HCT116 (cell line): ENCODE results near the gene RMI2. TPM values are rescaled to one million over a fixed set of nuclear protein-coding genes. Genes with fewer than 3 reads are reported as not detected.
A peak's percentile ranks its signal among the peaks of the same experiment; 100 is the strongest.

Experiments used
- ATAC-seq: fragments of 200-7000 bp; cut with Tn5 transposase; 2 replicates; pipeline ENCODE4 v1.9.1; 2020; ENCODE audit warnings: mild to moderate bottlenecking, moderate library complexity
- BruUV-seq: library from RNA; stranded (reverse); fragments of 400-500 nt; replicated peaks from 2 replicates; lab custom pipeline; 2021; lab: Mats Ljungman, UMichigan
- CTCF ChIA-PET: fragments of 300-600 bp; sonication (Branson Sonifier 250); formaldehyde crosslinking; loops from one replicate; lab custom pipeline; 2021; ENCODE audit warnings: antibody characterized with exemption; lab: Charles Lee
- POLR2A ChIA-PET: fragments of 300-600, 350-600 bp; sonication (Branson Sonifier 250); formaldehyde crosslinking; loops from one replicate; lab custom pipeline; 2021; ENCODE audit warnings: antibody characterized with exemption; lab: Charles Lee
- RAD21 ChIA-PET, 2 experiments: fragments of 300-600 bp; sonication (Branson Sonifier 250); formaldehyde crosslinking; loops; one replicate each; lab custom pipeline; 2023; ENCODE audit warnings: low total read pairs in 2 of 2; ENCODE audit not compliant: uncharacterized antibody in 2 of 2, unreplicated experiment in 2 of 2, low non-redundant PET in 1 of 2; lab: Charles Lee
- DNase-seq: peaks from one replicate; pipeline ENCODE4 v3.0.0-alpha.2; 2010; ENCODE audit warnings: low read depth, low spot score
- H2AFZ ChIP-seq: fragments of 200-600 bp; shearing (Covaris generic), sonication (generic); 2 replicates; pipeline ENCODE4 v1.6.1; 2017; ENCODE audit warnings: low read depth, mixed run types, mixed read lengths, antibody characterized with exemption, low read length; ENCODE audit not compliant: poor library complexity, severe bottlenecking
- H3K27ac ChIP-seq: 2 replicates; pipeline ENCODE4 v1.5.1; 2012; ENCODE audit warnings: low read depth, low read length
- H3K27me3 ChIP-seq: fragments of 200-600 bp; sonication (generic); 2 replicates; pipeline ENCODE4 v1.6.1; 2016; ENCODE audit warnings: mixed run types, low read length, mixed read lengths; ENCODE audit not compliant: insufficient read depth
- H3K36me3 ChIP-seq, 2 experiments: fragments of 200-500 bp in 1 of 2; fragments of 200-600 bp in 1 of 2; sonication (Bioruptor generic) in 1 of 2; sonication (generic) in 1 of 2; 2 replicates each; pipeline versions ENCODE4 v1.5.1 to v1.6.1; 2014 to 2016; ENCODE audit warnings: low read length in 2 of 2, inconsistent platforms in 1 of 2, mixed read lengths in 1 of 2, mixed run types in 1 of 2; ENCODE audit not compliant: insufficient read depth in 2 of 2, control insufficient read depth in 1 of 2
- H3K4me1 ChIP-seq, 2 experiments: fragments of 200-600 bp in 1 of 2; sonication (generic) in 1 of 2; 2 replicates each; pipeline versions ENCODE4 v1.5.1 to v1.6.1; 2012 to 2017; ENCODE audit warnings: low read length in 2 of 2, inconsistent platforms in 1 of 2, mild to moderate bottlenecking in 1 of 2, mixed read lengths in 1 of 2, mixed run types in 1 of 2, moderate library complexity in 1 of 2; ENCODE audit not compliant: insufficient read depth in 2 of 2, control insufficient read depth in 1 of 2
- H3K4me2 ChIP-seq: fragments of 200-600 bp; sonication (generic); 2 replicates; pipeline ENCODE4 v1.6.1; 2017; ENCODE audit warnings: mixed run types, low read length, mixed read lengths
- H3K4me3 ChIP-seq, 2 experiments: fragments of 200-600 bp in 1 of 2; sonication (generic) in 1 of 2; replicated peaks in 1 of 2; 2 replicates each; pipeline ENCODE4 v1.5.1; 2011 to 2016; ENCODE audit warnings: low read length in 2 of 2, control low read depth in 1 of 2, low read depth in 1 of 2, mild to moderate bottlenecking in 1 of 2, mixed read lengths in 1 of 2, mixed run types in 1 of 2
- H3K79me2 ChIP-seq: fragments of 200-600 bp; sonication (generic); 2 replicates; pipeline ENCODE4 v1.6.1; 2017; ENCODE audit warnings: mild to moderate bottlenecking, mixed run types, low read length, moderate library complexity, mixed read lengths; ENCODE audit not compliant: insufficient read depth
- H3K9ac ChIP-seq: fragments of 200-600 bp; sonication (generic); 2 replicates; pipeline ENCODE4 v1.6.1; 2016; ENCODE audit warnings: low read length, mixed read lengths
- H3K9me2 ChIP-seq: fragments of 200-600 bp; sonication (generic), shearing (Covaris generic); 2 replicates; pipeline ENCODE4 v1.6.1; 2017; ENCODE audit warnings: mixed run types, mild to moderate bottlenecking, moderate library complexity; ENCODE audit not compliant: insufficient read depth
- H3K9me3 ChIP-seq, 2 experiments: fragments of 200-500 bp in 1 of 2; fragments of 200-600 bp in 1 of 2; sonication (Bioruptor generic) in 1 of 2; sonication (generic) in 1 of 2; 2 replicates each; pipeline ENCODE4 v1.6.1; 2014 to 2017; ENCODE audit warnings: low read length in 2 of 2, mixed read lengths in 2 of 2, inconsistent platforms in 1 of 2, low read depth in 1 of 2, mild to moderate bottlenecking in 1 of 2, mixed run types in 1 of 2, moderate library complexity in 1 of 2; ENCODE audit not compliant: control insufficient read depth in 1 of 2, insufficient read depth in 1 of 2
- H4K20me1 ChIP-seq: fragments of 200-600 bp; sonication (generic), shearing (Covaris generic); 2 replicates; pipeline ENCODE4 v1.6.1; 2017; ENCODE audit warnings: mixed run types, mild to moderate bottlenecking, moderate library complexity; ENCODE audit not compliant: insufficient read depth
- CBX3 ChIP-seq: IDR thresholded peaks from 2 replicates; pipeline ENCODE4 v1.6.1; 2012; ENCODE audit warnings: low read depth
- CTCF ChIP-seq, 3 experiments: fragments of 200-600 bp in 1 of 3; sonication (generic) in 1 of 3; IDR thresholded peaks in 2 of 3; conservative IDR thresholded peaks in 1 of 3; 2 replicates each; pipeline ENCODE4 v1.5.1; 2012 to 2017; ENCODE audit warnings: low read depth in 2 of 3, low read length in 2 of 3, antibody characterized with exemption in 1 of 3, borderline replicate concordance in 1 of 3, control low read depth in 1 of 3, mild to moderate bottlenecking in 1 of 3, mixed read lengths in 1 of 3, mixed run types in 1 of 3, moderate library complexity in 1 of 3; ENCODE audit not compliant: insufficient read depth in 1 of 3
- EGR1 ChIP-seq: IDR thresholded peaks from 2 replicates; pipeline ENCODE4 v1.6.1; 2012; ENCODE audit warnings: low read depth
- ELF1 ChIP-seq: IDR thresholded peaks from 2 replicates; pipeline ENCODE4 v1.6.1; 2012; ENCODE audit warnings: low read depth, borderline replicate concordance
- EZH2 ChIP-seq: fragments of 200-600 bp; sonication (generic); IDR thresholded peaks from 2 replicates; pipeline ENCODE4 v1.6.1; 2017; ENCODE audit warnings: antibody characterized with exemption, mixed run types
- FOSL1 ChIP-seq: IDR thresholded peaks from 2 replicates; pipeline ENCODE4 v1.6.1; 2012; ENCODE audit warnings: low read depth
- JUND ChIP-seq: IDR thresholded peaks from 2 replicates; pipeline ENCODE4 v1.6.1; 2012
- POLR2A ChIP-seq: IDR thresholded peaks from 2 replicates; pipeline ENCODE4 v1.7.0; 2011; ENCODE audit warnings: borderline replicate concordance; ENCODE audit not compliant: insufficient read depth, insufficient read length; ENCODE audit errors: extremely low read depth
- POLR2AphosphoS5 ChIP-seq: IDR thresholded peaks from 2 replicates; pipeline ENCODE4 v1.6.1; 2011; ENCODE audit warnings: mild to moderate bottlenecking, low read depth, low read length, moderate library complexity
- REST ChIP-seq: IDR thresholded peaks from 2 replicates; pipeline ENCODE4 v1.6.1; 2012; ENCODE audit warnings: low read depth
- SRF ChIP-seq: IDR thresholded peaks from 2 replicates; pipeline ENCODE4 v1.6.1; 2012; ENCODE audit warnings: low read depth
- TCF7L2 ChIP-seq: IDR thresholded peaks from 2 replicates; pipeline ENCODE4 v1.7.0; 2011; ENCODE audit warnings: borderline replicate concordance, inconsistent platforms; ENCODE audit not compliant: insufficient read depth, insufficient read length; ENCODE audit errors: extremely low read depth
- intact Hi-C: fragments of 100-400 bp; cut with micrococcal nuclease; formaldehyde crosslinking; loops from 2 replicates; pipeline ENCODE4 v1.10.0; 2022
- total RNA-seq: library from RNA; stranded (reverse); gene quantifications from one replicate; pipeline ENCODE4 v1.2.1, GENCODE V29; 2021; ENCODE audit not compliant: unreplicated experiment

RMI2 gene
- total RNA-seq, 1 experiment from 2014 or later = 19.9 TPM

GRCh38 chr16:11318817-11319216, 26.4 kb upstream of the RMI2 start:
- intact Hi-C loops = no loop called here
- Histone ChIP-seq H3K4me2 (no peak overlapping the region), H3K4me1 (peaks cover 26 to 28% of the 10 kb centered on the region in 2 experiments), H3K27me3 (no peaks in the 10 kb centered on the region), H2AFZ (no peak overlapping the region), H3K9ac (no peak overlapping the region), H3K36me3 (no peaks in the 10 kb centered on the region), H3K27ac (no peak overlapping the region), H4K20me1 (no peaks in the 10 kb centered on the region), H3K79me2 (no peaks in the 10 kb centered on the region), H3K9me2 (no peaks in the 10 kb centered on the region), H3K9me3 (no peaks in the 10 kb centered on the region), H3K4me3 (no peak overlapping the region)
- TF ChIP-seq ELF1 = no peak
- no peak for TF ChIP-seq CBX3
- no peak for TF ChIP-seq FOSL1
- TF ChIP-seq JUND = no peak
- TF ChIP-seq POLR2AphosphoS5 = no peak
- TF ChIP-seq CTCF (IDR thresholded peaks at IDR 0.05 in 2 of 3, conservative IDR thresholded peaks at IDR 0.05 in 1 of 3; ENCODE audit: borderline replicate concordance in 1 of 3, insufficient read depth in 1 of 3, low read depth in 2 of 3, low read length in 2 of 3) = no peak
- no peak for TF ChIP-seq EGR1
- no peak for TF ChIP-seq SRF
- ATAC-seq (no peak), DNase-seq (no peak)
- BruUV-seq = no TSS peak
- ChIA-PET POLR2A (no interaction called here), CTCF (no interaction called here), RAD21 (no interaction called here)

- no peaks in the 10 kb centered on the region for H3K36me3 ChIP-seq
- H3K4me2 ChIP-seq = peak overlapping the region; percentile 1; the same call in 1 of the 2 replicates
- DNase-seq (no peak), ATAC-seq (peak; percentile 55; the same call in 1 of the 2 replicates)
- no peaks in the 10 kb centered on the region for H3K27me3 ChIP-seq
- ChIA-PET CTCF (no interaction called here), RAD21 (no interaction called here), POLR2A (no interaction called here)
- no peaks in the 10 kb centered on the region for H4K20me1 ChIP-seq
- H3K4me3 ChIP-seq = no peak overlapping the region
- no peak overlapping the region for H3K9ac ChIP-seq
- H3K9me2 ChIP-seq = no peaks in the 10 kb centered on the region
- peaks cover 18 to 19% of the 10 kb centered on the region in 2 experiments for H3K4me1 ChIP-seq
- intact Hi-C loops = no loop called here
- H2AFZ ChIP-seq = no peak overlapping the region
- H3K27ac ChIP-seq = no peak overlapping the region
- no peaks in the 10 kb centered on the region for H3K9me3 ChIP-seq
- no peaks in the 10 kb centered on the region for H3K79me2 ChIP-seq
- BruUV-seq = no TSS peak
- TF ChIP-seq JUND (no peak), POLR2A (no peak), EZH2 (no peak), TCF7L2 (no peak), CTCF (IDR thresholded peaks at IDR 0.05 in 2 of 3, conservative IDR thresholded peaks at IDR 0.05 in 1 of 3; ENCODE audit: borderline replicate concordance in 1 of 3, insufficient read depth in 1 of 3, low read depth in 2 of 3, low read length in 2 of 3) (no peak), REST (no peak), CBX3 (no peak)
Measured at GRCh38 chr16:11319529-11320146, 25.6 kb upstream of the RMI2 start.
